ENCODE measurements around the gene ARFRP1.

Gene ARFRP1

DNA sequence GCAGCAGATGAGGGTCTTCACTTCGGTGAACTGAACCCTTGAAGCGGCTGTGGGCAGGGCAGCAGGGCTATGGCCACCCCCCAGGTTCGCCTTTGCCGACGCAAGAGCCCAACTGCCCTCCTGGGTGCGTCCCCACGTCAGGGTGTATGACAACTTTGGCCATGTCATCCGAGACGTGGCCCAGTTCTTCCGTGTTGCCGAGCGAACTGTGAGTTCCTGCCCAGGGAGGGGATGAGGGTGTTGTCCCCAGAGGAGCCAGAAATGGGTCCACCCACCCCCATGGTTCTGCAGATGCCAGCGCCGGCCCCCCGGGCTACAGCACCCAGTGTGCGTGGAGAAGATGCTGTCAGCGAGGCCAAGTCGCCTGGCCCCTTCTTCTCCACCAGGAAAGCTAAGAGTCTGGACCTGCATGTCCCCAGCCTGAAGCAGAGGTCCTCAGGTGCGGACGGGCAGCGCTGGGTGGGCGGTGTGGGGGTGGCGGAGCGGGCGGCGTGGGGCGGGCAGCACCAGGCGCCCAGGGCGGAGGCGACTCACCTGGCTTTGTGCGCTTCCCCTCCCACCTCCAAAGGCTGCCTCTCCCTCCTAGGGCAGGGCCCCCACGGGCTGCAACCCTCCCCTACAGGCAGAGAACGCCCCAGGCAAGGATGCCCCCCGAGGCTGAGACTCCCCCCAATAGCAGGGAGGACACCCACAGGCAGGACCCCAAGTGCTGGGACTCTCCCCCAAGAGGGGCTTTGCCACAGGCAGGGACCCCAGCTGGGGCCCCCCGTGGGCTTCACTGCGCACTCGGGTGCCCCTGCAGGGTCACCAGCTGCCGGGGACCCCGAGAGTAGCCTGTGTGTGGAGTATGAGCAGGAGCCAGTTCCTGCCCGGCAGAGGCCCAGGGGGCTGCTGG lies 17.5 kb downstream of the ARFRP1 start:
- no peak for DNase-seq

DNA sequence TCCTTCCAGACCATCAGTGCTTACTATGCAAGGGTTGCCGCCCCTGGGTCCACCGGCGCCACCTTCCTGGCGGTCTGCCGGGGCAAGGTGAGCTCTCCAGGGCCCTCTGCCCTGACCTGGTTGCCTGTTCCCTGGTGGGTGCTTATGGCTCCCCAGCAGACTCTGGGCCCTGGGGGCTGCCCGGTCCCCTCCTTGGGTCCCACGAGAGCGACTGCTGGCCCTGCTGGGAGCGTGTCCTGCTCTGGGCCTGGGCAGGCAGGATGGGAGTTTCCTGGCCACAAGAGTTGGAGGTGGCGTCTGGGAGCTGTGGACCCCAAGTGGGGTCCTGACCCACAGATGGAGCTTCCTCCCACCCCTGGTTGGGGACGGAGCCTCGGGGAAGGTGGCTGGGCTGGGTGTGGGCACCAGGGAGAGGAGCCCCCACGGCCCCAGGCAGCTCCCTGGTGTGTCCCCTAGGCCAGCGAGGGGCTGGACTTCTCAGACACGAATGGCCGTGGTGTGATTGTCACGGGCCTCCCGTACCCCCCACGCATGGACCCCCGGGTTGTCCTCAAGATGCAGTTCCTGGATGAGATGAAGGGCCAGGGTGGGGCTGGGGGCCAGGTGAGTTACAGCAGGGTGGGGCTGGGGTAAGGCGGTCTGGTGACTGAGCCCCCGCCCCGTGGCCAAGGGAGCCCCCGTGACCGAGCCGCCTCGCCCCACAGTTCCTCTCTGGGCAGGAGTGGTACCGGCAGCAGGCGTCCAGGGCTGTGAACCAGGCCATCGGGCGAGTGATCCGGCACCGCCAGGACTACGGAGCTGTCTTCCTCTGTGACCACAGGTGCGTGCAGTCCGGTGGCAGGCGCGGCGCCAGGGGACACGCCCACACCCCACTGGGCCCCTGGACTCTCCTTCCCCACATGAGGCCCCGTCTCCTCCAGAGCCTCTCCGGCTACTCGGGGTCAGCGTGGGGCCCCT lies 18.5 kb downstream of the ARFRP1 start:
- DNase-seq: no peak

- DNase-seq: no peak
Observed at GRCh38 chr20:63688228-63689045, 19.3 kb downstream of the ARFRP1 start.

DNA sequence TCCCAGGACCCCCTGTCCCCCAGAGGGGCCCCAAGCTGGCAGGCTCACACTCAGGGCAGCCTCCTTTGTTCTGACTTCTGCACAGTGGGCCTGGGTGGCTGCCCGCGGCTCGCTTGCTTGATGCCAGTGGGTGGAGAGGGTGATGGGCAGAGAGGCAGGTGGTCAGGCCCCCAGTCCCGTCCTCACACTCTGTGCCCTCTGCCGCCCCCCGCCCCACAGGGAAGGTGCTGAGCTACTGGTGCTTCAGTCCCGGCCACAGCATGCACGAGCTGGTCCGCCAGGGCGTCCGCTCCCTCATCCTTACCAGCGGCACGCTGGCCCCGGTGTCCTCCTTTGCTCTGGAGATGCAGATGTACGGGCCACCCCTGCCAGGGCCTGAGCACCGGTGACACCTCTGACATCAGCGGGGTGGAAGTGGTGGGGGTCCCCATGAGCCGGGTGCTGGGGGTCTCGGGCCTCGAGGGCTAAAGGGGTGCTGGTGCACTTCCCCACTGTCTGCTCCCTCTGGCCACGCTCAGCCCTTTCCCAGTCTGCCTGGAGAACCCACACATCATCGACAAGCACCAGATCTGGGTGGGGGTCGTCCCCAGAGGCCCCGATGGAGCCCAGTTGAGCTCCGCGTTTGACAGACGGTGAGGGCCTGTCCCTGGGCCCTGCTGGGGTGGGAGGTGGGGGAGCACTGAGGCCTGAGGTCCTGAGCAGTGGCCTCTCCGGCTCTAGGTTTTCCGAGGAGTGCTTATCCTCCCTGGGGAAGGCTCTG lies 20.2 kb downstream of the ARFRP1 start:
- DNase-seq: no peak

GRCh38 chr20:63686492-63687321 lies 21.1 kb downstream of the ARFRP1 start:
- peak; percentile 75 for DNase-seq

- DNase-seq: no peak
Observed at GRCh38 chr20:63686094-63686491, 21.7 kb downstream of the ARFRP1 start.

DNA sequence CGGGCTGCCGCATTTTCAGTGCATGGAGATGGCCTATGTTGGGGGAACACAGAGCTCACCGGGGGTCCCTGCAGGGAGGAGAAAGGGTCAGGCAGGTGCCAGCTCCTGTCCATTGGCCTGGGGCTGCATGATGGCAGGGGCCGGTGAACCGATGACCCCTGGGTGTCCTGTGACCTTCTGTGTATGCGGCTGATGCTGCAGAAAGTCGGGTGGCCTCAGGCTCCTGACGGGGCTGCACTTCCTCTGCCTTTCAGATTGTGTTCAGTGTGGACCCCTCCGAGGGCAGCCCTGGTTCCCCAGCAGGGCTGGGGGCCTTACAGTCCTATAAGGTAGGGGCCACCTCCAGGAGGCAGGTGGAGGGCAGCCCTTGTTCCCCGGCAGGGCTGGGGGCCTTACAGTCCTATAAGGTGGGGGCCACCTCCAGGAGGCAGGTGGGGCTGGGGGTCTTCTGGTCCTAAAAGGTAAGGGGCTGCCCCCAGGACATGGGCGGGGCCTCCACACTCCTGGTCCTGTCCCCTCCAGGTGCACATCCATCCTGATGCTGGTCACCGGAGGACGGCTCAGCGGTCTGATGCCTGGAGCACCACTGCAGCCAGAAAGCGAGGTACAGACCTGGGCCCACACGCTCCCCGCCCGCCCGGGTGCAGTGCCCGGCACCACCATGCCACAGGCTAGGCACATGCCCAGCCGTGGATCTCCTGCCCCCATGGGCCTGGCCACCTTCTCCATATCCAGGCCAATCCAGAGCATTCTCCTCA lies 22.3 kb downstream of the ARFRP1 start:
- no peak for DNase-seq

- DNase-seq: peak; percentile 99
Observed at GRCh38 chr20:63682384-63683139, 25.2 kb downstream of the ARFRP1 start.

GRCh38 chr20:63681609-63682142 lies 26.1 kb downstream of the ARFRP1 start:
- no peak for DNase-seq

- DNase-seq: no peak
Observed at GRCh38 chr20:63680857-63681608, 26.7 kb downstream of the ARFRP1 start.

DNA sequence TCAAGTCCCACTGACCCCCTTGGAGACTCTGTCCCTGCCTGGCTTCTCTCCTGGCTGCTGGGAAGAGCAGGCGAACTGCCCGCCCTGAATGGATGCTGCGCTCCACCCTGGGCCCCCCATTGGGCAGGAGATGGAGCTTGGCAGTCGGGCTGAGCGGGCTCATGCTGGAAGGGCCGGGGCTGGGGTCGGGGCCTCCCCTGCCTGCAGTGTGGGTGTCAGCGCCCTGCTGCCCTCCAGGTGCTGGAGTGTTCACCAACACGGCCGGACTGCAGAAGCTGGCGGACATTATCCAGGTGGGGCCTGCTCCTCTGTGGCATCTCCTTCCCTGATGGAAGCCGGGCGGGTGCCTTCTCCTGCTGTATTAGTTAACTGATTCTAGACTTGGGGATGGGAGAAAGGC lies 27.3 kb downstream of the ARFRP1 start:
- no peak for DNase-seq

- DNase-seq: no peak
Observed at GRCh38 chr20:63679799-63680305, 27.9 kb downstream of the ARFRP1 start.

DNA sequence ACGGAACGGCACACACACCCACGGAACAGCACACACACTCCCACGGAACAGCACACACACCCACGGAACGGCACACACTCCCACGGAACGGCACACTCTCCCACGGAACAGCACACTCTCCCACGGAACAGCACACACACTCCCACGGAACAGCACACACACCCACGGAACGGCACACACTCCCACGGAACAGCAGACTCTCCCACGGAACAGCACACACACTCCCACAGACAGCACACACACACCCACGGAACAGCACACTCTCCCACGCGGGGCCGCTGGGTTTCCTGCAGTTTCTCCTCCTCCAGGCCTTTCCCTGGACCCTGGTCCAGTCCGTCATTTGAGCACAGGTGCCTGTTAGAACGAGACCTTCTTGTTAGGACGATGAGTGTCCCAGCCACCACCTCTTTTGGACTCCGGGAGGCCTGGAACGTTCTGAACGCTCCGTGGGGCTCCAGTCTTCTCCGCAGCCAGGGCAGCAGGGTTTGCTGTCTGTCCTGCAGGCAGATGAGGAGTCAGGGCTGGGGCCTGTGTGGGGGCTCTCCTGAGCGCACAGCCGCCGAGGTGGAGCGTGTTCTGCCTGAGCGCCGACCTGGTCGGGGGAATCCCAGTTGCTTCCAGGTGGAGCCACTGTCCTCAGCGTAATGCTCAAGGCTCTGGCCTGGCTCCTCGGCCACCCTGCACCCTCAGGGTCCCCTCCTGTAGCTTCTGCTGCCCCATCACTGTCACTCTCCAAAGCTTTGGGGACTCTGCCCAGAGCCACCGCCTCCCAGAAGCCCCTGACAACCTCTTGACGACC lies 28.9 kb downstream of the ARFRP1 start:
- no peak for DNase-seq

GRCh38 chr20:63678071-63678470 lies 29.7 kb downstream of the ARFRP1 start:
- no peak for DNase-seq

- DNase-seq: no peak
Observed at GRCh38 chr20:63675681-63676368, 32.0 kb downstream of the ARFRP1 start.

DNA sequence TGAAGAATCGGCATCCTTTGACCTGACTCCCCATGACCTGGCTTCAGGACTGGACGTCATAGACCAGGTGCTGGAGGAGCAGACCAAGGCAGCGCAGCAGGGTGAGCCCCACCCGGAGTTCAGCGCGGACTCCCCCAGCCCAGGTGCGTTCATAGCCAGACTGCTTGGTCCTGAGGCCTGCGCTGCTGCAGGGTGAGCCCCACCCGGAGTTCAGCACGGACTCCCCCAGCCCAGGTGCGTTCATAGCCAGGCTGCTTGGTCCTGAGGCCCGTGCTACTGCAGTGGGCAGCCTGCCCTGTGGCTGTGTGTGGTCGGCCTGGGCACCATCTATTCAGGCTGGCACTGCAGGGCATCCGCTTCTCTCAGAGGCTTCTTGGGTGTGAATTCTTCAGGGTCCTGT lies 33.8 kb downstream of the ARFRP1 start:
- no peak for DNase-seq

All from fibroblast of skin of back (primary cell).